GM23338 (cell line): ENCODE data around the gene C12orf60.

Source experiments
- EZH2 ChIP-seq: fragments of 200-600 bp; sonication (generic); IDR thresholded peaks from one replicate; pipeline ENCODE4 v1.8.0; 2017; ENCODE audit warnings: antibody characterized with exemption, mild to moderate bottlenecking, low read depth; ENCODE audit not compliant: unreplicated experiment
- EZH2phosphoT487 ChIP-seq: fragments of 200-600 bp; sonication (generic); IDR thresholded peaks from one replicate; pipeline ENCODE4 v1.8.1; 2018; ENCODE audit warnings: antibody characterized with exemption; ENCODE audit not compliant: unreplicated experiment
- JUNB ChIP-seq: IDR thresholded peaks from one replicate; pipeline ENCODE4 v1.6.1; 2016; ENCODE audit warnings: antibody characterized with exemption; ENCODE audit not compliant: unreplicated experiment
- POLR2AphosphoS5 ChIP-seq: IDR thresholded peaks from 2 replicates; pipeline ENCODE4 v1.6.1; 2016; ENCODE audit warnings: antibody characterized with exemption, low read depth
- STAT1 ChIP-seq: IDR thresholded peaks from one replicate; pipeline ENCODE4 v1.6.1; 2016; ENCODE audit warnings: antibody characterized with exemption; ENCODE audit not compliant: unreplicated experiment
- ZNF331 ChIP-seq: fragments of 250-450 bp; sonication (Bioruptor Pico); IDR thresholded peaks from 2 replicates; pipeline ENCODE4 v1.5.0; 2020; ENCODE audit warnings: low read depth, mild to moderate bottlenecking, moderate library complexity
- TF ChIP-seq, protein P1 (sequence below), 2 experiments: fragments of 200-600 bp in 1 of 2; sonication (generic) in 1 of 2; conservative IDR thresholded peaks; 2 replicates each; pipeline versions ENCODE4 v1.5.1 to v1.6.1; 2016 to 2017; ENCODE audit warnings: antibody characterized with exemption in 2 of 2, low read depth in 2 of 2, mild to moderate bottlenecking in 2 of 2, moderate library complexity in 1 of 2
- TF ChIP-seq, protein P2 (sequence below): IDR thresholded peaks from one replicate; pipeline ENCODE4 v1.6.1; 2018; ENCODE audit warnings: antibody characterized with exemption; ENCODE audit not compliant: unreplicated experiment

GRCh38 chr12:14781563-14781962 lies 21.9 kb upstream of the C12orf60 start:
- TF ChIP-seq, protein P1, sequence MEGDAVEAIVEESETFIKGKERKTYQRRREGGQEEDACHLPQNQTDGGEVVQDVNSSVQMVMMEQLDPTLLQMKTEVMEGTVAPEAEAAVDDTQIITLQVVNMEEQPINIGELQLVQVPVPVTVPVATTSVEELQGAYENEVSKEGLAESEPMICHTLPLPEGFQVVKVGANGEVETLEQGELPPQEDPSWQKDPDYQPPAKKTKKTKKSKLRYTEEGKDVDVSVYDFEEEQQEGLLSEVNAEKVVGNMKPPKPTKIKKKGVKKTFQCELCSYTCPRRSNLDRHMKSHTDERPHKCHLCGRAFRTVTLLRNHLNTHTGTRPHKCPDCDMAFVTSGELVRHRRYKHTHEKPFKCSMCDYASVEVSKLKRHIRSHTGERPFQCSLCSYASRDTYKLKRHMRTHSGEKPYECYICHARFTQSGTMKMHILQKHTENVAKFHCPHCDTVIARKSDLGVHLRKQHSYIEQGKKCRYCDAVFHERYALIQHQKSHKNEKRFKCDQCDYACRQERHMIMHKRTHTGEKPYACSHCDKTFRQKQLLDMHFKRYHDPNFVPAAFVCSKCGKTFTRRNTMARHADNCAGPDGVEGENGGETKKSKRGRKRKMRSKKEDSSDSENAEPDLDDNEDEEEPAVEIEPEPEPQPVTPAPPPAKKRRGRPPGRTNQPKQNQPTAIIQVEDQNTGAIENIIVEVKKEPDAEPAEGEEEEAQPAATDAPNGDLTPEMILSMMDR (conservative IDR thresholded peaks at IDR 0.05; ENCODE audit: low read depth in 2 of 2) = no peak
- TF ChIP-seq EZH2phosphoT487 (no peak), POLR2AphosphoS5 (no peak), EZH2 (no peak), STAT1 (no peak), ZNF331 (CRISPR knock-in tag) (no peak), JUNB (no peak)
- TF ChIP-seq, protein P2, sequence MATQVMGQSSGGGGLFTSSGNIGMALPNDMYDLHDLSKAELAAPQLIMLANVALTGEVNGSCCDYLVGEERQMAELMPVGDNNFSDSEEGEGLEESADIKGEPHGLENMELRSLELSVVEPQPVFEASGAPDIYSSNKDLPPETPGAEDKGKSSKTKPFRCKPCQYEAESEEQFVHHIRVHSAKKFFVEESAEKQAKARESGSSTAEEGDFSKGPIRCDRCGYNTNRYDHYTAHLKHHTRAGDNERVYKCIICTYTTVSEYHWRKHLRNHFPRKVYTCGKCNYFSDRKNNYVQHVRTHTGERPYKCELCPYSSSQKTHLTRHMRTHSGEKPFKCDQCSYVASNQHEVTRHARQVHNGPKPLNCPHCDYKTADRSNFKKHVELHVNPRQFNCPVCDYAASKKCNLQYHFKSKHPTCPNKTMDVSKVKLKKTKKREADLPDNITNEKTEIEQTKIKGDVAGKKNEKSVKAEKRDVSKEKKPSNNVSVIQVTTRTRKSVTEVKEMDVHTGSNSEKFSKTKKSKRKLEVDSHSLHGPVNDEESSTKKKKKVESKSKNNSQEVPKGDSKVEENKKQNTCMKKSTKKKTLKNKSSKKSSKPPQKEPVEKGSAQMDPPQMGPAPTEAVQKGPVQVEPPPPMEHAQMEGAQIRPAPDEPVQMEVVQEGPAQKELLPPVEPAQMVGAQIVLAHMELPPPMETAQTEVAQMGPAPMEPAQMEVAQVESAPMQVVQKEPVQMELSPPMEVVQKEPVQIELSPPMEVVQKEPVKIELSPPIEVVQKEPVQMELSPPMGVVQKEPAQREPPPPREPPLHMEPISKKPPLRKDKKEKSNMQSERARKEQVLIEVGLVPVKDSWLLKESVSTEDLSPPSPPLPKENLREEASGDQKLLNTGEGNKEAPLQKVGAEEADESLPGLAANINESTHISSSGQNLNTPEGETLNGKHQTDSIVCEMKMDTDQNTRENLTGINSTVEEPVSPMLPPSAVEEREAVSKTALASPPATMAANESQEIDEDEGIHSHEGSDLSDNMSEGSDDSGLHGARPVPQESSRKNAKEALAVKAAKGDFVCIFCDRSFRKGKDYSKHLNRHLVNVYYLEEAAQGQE = no peak
